Right renal pelvis (tissue), 4 donors: Measurements from ENCODE around the gene AARS2. TPM values are rescaled to one million over a fixed set of nuclear protein-coding genes. Genes with fewer than 3 reads are reported as not detected.

Source experiments
- DNase-seq, 4 donors: peaks; one replicate each; pipeline ENCODE4 v3.0.0-alpha.2; 2013; ENCODE audit warnings: low read depth in 4 of 4, low spot score in 3 of 4, missing footprints in 1 of 4
- polyA plus RNA-seq, 4 donors: library from polyadenylated mRNA; unstranded; fragments of 120-200 nt; gene quantifications; one replicate each; pipeline ENCODE4 v1.2.1, GENCODE V29; 2013; ENCODE audit not compliant: insufficient read length in 4 of 4

AARS2 gene
- polyA plus RNA-seq, 4 donors, result 12.7 to 17.3 (median 14.4) TPM

DNA sequence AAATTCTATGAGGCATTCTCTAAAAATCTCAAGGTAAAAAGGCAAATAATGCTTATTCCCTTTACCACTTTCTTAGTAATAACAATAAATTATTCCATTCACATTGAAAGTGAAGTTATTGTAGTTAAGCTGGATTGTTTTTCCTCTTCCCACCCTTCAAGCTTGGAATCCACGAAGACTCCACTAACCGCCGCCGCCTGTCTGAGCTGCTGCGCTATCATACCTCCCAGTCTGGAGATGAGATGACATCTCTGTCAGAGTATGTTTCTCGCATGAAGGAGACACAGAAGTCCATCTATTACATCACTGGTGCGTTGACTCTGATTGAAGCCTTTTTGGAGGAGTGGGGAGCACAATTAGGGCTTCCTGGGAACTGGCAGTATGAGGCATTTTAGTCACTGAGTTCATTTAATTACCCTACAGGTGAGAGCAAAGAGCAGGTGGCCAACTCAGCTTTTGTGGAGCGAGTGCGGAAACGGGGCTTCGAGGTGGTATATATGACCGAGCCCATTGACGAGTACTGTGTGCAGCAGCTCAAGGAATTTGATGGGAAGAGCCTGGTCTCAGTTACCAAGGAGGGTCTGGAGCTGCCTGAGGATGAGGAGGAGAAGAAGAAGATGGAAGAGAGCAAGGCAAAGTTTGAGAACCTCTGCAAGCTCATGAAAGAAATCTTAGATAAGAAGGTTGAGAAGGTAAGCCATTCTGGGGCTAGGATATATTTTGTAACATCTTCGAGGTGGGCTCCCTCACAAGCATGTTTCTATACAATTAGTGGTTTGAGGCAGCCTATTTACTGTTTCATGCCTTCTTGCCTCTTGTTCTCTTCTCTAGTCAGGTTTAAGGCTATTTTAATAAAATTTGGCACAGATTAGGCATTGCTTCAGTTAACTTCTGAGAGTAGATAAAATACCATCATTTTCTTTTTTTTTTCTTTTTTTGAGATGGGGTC is 61.3 kb downstream of the AARS2 start:
- no peak for DNase-seq

DNA sequence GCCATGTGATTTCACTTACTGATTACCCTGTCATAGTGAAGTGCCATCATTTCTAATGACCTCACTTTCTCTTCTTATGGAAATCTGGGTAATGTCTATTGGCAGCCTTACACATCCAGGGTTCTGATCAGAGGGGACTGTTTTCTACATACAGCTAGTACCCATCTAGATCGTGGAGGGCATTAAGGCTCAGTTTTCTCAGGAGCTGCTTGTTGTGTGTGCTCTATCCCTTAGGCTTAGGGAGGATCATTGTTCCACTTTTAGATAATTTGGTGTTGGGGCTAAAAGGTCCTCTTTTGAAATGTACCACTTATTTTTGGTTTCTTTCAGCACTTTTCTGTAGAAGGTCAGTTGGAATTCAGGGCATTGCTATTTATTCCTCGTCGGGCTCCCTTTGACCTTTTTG is 62.4 kb downstream of the AARS2 start:
- no peak for DNase-seq

DNA sequence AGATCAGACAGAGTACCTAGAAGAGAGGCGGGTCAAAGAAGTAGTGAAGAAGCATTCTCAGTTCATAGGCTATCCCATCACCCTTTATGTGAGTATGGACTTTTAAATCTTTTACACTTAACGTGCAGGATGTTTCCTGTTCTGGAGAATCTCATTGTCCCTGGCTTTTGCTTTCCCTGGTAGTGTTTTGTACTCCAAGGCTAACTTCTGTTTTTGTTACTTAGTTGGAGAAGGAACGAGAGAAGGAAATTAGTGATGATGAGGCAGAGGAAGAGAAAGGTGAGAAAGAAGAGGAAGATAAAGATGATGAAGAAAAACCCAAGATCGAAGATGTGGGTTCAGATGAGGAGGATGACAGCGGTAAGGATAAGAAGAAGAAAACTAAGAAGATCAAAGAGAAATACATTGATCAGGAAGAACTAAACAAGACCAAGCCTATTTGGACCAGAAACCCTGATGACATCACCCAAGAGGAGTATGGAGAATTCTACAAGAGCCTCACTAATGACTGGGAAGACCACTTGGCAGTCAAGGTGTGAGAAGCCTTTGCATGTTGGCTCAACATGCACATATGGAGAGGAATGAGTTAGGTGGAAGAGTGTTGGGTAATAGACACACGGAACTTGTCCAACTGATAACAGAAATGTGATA is 63.0 kb downstream of the AARS2 start:
- DNase-seq, result no peak

Other genes starting within 250 kb of the AARS2 start
- gene MRPL14, start 185.9 kb downstream of the AARS2 start, polyA plus RNA-seq, result 10 to 100 TPM; 35.8 to 50.7 (median 41.6) TPM
- 10 to 100 TPM; 29.9 to 35.4 (median 33.4) TPM for gene TMEM63B, start 185.8 kb downstream of the AARS2 start, polyA plus RNA-seq
- under 1 TPM; 0.14 to 0.21 (median 0.16) TPM for gene CAPN11, start 154.5 kb downstream of the AARS2 start, polyA plus RNA-seq
- gene MYMX, start 96.4 kb downstream of the AARS2 start, polyA plus RNA-seq, result under 1 TPM; 0.60 to 0.78 (median 0.77) TPM
- 10 to 100 TPM; 32.6 to 38.7 (median 37.0) TPM for gene SLC29A1, start 89.8 kb downstream of the AARS2 start, polyA plus RNA-seq
- gene HSP90AB1, start 66.2 kb downstream of the AARS2 start, polyA plus RNA-seq, result 1,000 to 10,000 TPM; 1,195 to 1,243 (median 1,222) TPM
- 10 to 100 TPM; 53.1 to 62.2 (median 57.4) TPM for gene SLC35B2, start 55.8 kb downstream of the AARS2 start, polyA plus RNA-seq
- 10 to 100 TPM in 3 of 4 donors, 1 to 10 TPM in 1; 9.8 to 12.9 (median 11.0) TPM for gene NFKBIE, start 47.8 kb downstream of the AARS2 start, polyA plus RNA-seq
- gene TMEM151B, start 42.9 kb downstream of the AARS2 start, polyA plus RNA-seq, result under 1 TPM; 0.42 to 0.84 (median 0.64) TPM
- not detected for gene SPATS1, start 29.3 kb upstream of the AARS2 start, polyA plus RNA-seq
- 10 to 100 TPM; 37.4 to 44.7 (median 43.8) TPM for gene CDC5L, start 74.4 kb upstream of the AARS2 start, polyA plus RNA-seq